IMR-90 (cell line): ENCODE measurements around the gene TMEM117. TPM values are rescaled to one million over a fixed set of nuclear protein-coding genes. Genes with fewer than 3 reads are reported as not detected.

ENCODE experiments used
- ATAC-seq: fragments of 200-7000 bp; cut with Tn5 transposase; 2 replicates; pipeline ENCODE4 v1.9.1; 2020; ENCODE audit warnings: low read depth, mild to moderate bottlenecking, moderate library complexity
- BruUV-seq: library from RNA; stranded (reverse); fragments of 400-500 nt; replicated peaks from 2 replicates; lab custom pipeline; 2021; lab: Mats Ljungman, UMichigan
- CTCF ChIA-PET: fragments of 300-600 bp; formaldehyde crosslinking; extraction: SDS; loops from one replicate; lab custom pipeline; 2021; ENCODE audit warnings: antibody characterized with exemption; lab: Yijun Ruan, JAX
- POLR2A ChIA-PET: fragments of 300-600 bp; sonication (Branson Sonifier 250); formaldehyde crosslinking; loops from one replicate; lab custom pipeline; 2022; ENCODE audit warnings: antibody characterized with exemption; ENCODE audit not compliant: unreplicated experiment; lab: Charles Lee
- DNase-seq: peaks from one replicate; pipeline ENCODE4 v3.0.0; 2013
- H2AFZ ChIP-seq: replicated peaks from 2 replicates; pipeline ENCODE3; 2013; ENCODE audit warnings: low read length, mild to moderate bottlenecking; ENCODE audit not compliant: poor library complexity
- H2AK5ac ChIP-seq: 2 replicates; pipeline ENCODE4 v1.6.1; 2013; ENCODE audit warnings: low read depth, low read length, inconsistent platforms
- H2AK9ac ChIP-seq: replicated peaks from 2 replicates; pipeline ENCODE3; 2013; ENCODE audit warnings: mild to moderate bottlenecking, low read depth, low read length, moderate library complexity; ENCODE audit not compliant: poor library complexity
- H2BK120ac ChIP-seq: 2 replicates; pipeline ENCODE4 v1.6.1; 2013; ENCODE audit warnings: low read depth, low read length, inconsistent platforms
- H2BK15ac ChIP-seq: 3 replicates; pipeline ENCODE4 v1.6.1; 2013; ENCODE audit warnings: low read depth, low read length, inconsistent platforms
- H2BK20ac ChIP-seq: 2 replicates; pipeline ENCODE4 v1.6.1; 2013; ENCODE audit warnings: low read depth, mild to moderate bottlenecking, inconsistent platforms, low read length, moderate library complexity
- H2BK5ac ChIP-seq: 2 replicates; pipeline ENCODE4 v1.6.1; 2013; ENCODE audit warnings: mild to moderate bottlenecking, low read depth, low read length, inconsistent platforms; ENCODE audit not compliant: poor library complexity, severe bottlenecking
- H3K14ac ChIP-seq: replicated peaks from 2 replicates; pipeline ENCODE4 v1.6.1; 2013; ENCODE audit warnings: low read depth, low read length, inconsistent platforms
- H3K18ac ChIP-seq: 2 replicates; pipeline ENCODE4 v1.6.1; 2013; ENCODE audit warnings: low read depth, low read length, control low read depth
- H3K23ac ChIP-seq: 2 replicates; pipeline ENCODE4 v1.6.1; 2013; ENCODE audit warnings: low read depth, low read length, inconsistent platforms
- H3K27ac ChIP-seq: 2 replicates; pipeline ENCODE4 v1.5.1; 2013; ENCODE audit warnings: mild to moderate bottlenecking, control low read depth, low read length; ENCODE audit not compliant: insufficient read depth
- H3K27me3 ChIP-seq: 2 replicates; pipeline ENCODE4 v1.6.1; 2013; ENCODE audit warnings: low read length; ENCODE audit not compliant: control insufficient read depth, insufficient read depth
- H3K36me3 ChIP-seq: 2 replicates; pipeline ENCODE4 v1.6.1; 2013; ENCODE audit warnings: low read length, mixed read lengths; ENCODE audit not compliant: control insufficient read depth, insufficient read depth
- H3K4ac ChIP-seq: 2 replicates; pipeline ENCODE4 v1.6.1; 2013; ENCODE audit warnings: low read depth, low read length, inconsistent platforms
- H3K4me1 ChIP-seq: 2 replicates; pipeline ENCODE4 v1.6.1; 2013; ENCODE audit warnings: low read length, mixed read lengths; ENCODE audit not compliant: control insufficient read depth, insufficient read depth
- H3K4me2 ChIP-seq: 2 replicates; pipeline ENCODE4 v1.6.1; 2013; ENCODE audit warnings: low read depth, mild to moderate bottlenecking, control low read depth, low read length, moderate library complexity
- H3K4me3 ChIP-seq: 2 replicates; pipeline ENCODE4 v1.5.1; 2013; ENCODE audit warnings: low read depth, mild to moderate bottlenecking, control low read depth, low read length, moderate library complexity; ENCODE audit not compliant: insufficient read depth
- H3K56ac ChIP-seq: 2 replicates; pipeline ENCODE4 v1.6.1; 2013; ENCODE audit warnings: low read length, inconsistent platforms; ENCODE audit not compliant: insufficient read depth; ENCODE audit errors: extremely low read depth
- H3K79me1 ChIP-seq, 2 experiments: 2 replicates each; pipeline ENCODE4 v1.6.1; 2013; ENCODE audit warnings: low read length in 2 of 2, inconsistent platforms in 1 of 2, low read depth in 1 of 2
- H3K9ac ChIP-seq: 2 replicates; pipeline ENCODE4 v1.6.1; 2013; ENCODE audit warnings: low read depth, low read length, control low read depth
- H3K9me1 ChIP-seq: 2 replicates; pipeline ENCODE4 v1.6.1; 2013; ENCODE audit warnings: low read length, inconsistent platforms; ENCODE audit not compliant: insufficient read depth
- H3K9me3 ChIP-seq: 2 replicates; pipeline ENCODE4 v1.6.1; 2013; ENCODE audit warnings: low read length; ENCODE audit not compliant: control insufficient read depth, insufficient read depth
- H4K20me1 ChIP-seq: 2 replicates; pipeline ENCODE4 v1.6.1; 2013; ENCODE audit warnings: low read length, inconsistent platforms; ENCODE audit not compliant: insufficient read depth
- H4K5ac ChIP-seq: 2 replicates; pipeline ENCODE4 v1.6.1; 2013; ENCODE audit warnings: mild to moderate bottlenecking, low read depth, low read length, control low read depth
- H4K8ac ChIP-seq, 2 experiments: 2 replicates each; pipeline ENCODE4 v1.6.1; 2013; ENCODE audit warnings: low read depth in 2 of 2, low read length in 2 of 2, control low read depth in 1 of 2, inconsistent platforms in 1 of 2
- H4K91ac ChIP-seq: 2 replicates; pipeline ENCODE4 v1.6.1; 2013; ENCODE audit warnings: low read depth, low read length, inconsistent platforms; ENCODE audit not compliant: insufficient read depth
- BHLHE40 ChIP-seq: fragments of 150-350 bp; IDR thresholded peaks from 2 replicates; pipeline ENCODE4 v1.6.1; 2016; ENCODE audit warnings: mild to moderate bottlenecking, low read depth, low read length
- CHD1 ChIP-seq: IDR thresholded peaks from 2 replicates; pipeline ENCODE4 v1.6.1; 2012; ENCODE audit warnings: low read depth, low read length, improper control_type of control experiment
- FOS ChIP-seq: fragments of 150-350 bp; IDR thresholded peaks from 2 replicates; pipeline ENCODE4 v1.6.1; 2016; ENCODE audit warnings: low read depth, low read length
- MAFK ChIP-seq: IDR thresholded peaks from 2 replicates; pipeline ENCODE4 v1.6.1; 2012; ENCODE audit warnings: low read depth, low read length, improper control_type of control experiment
- MXI1 ChIP-seq: IDR thresholded peaks from 2 replicates; pipeline ENCODE4 v1.6.1; 2012; ENCODE audit warnings: low read depth, mild to moderate bottlenecking, low read length, moderate library complexity, borderline replicate concordance
- NFE2L2 ChIP-seq: fragments of 150-350 bp; IDR thresholded peaks from 2 replicates; pipeline ENCODE4 v1.6.1; 2016; ENCODE audit warnings: low read depth, mild to moderate bottlenecking, low read length
- POLR2A ChIP-seq: IDR thresholded peaks from 2 replicates; pipeline ENCODE4 v1.6.1; 2012; ENCODE audit warnings: mild to moderate bottlenecking, low read depth, low read length
- RAD21 ChIP-seq: IDR thresholded peaks from 2 replicates; pipeline ENCODE4 v1.6.1; 2012; ENCODE audit warnings: low read length, improper control_type of control experiment
- RCOR1 ChIP-seq: IDR thresholded peaks from 2 replicates; pipeline ENCODE4 v1.6.1; 2012; ENCODE audit warnings: mild to moderate bottlenecking, low read length, improper control_type of control experiment; ENCODE audit not compliant: insufficient replicate concordance
- RFX5 ChIP-seq: IDR thresholded peaks from 2 replicates; pipeline ENCODE4 v1.8.0; 2012; ENCODE audit warnings: low read depth, mild to moderate bottlenecking, low read length, moderate library complexity
- SMC3 ChIP-seq: fragments of 150-350 bp; IDR thresholded peaks from 2 replicates; pipeline ENCODE4 v1.6.1; 2016; ENCODE audit warnings: low read depth, mild to moderate bottlenecking, antibody characterized with exemption, low read length, moderate library complexity
- dilution Hi-C: fragments of 300-500 bp; cut with HindIII; formaldehyde crosslinking; loops from one replicate; pipeline ENCODE4 v1.14.3; 2018; ENCODE audit warnings: low sequenced_read_pairs; ENCODE audit not compliant: unreplicated experiment
- in situ Hi-C: fragments of 300-500 bp; cut with MboI; formaldehyde crosslinking; loops from 3 replicates; pipeline ENCODE4 v1.14.3; 2019; ENCODE audit warnings: low sequenced_read_pairs, inconsistent platforms, mixed read lengths
- intact Hi-C: fragments of 100-400 bp; cut with micrococcal nuclease; formaldehyde crosslinking; loops from 2 replicates; pipeline ENCODE4 v1.10.0; 2022
- polyA plus RNA-seq, 3 experiments: library from polyadenylated mRNA; depleted of rRNA; stranded (reverse); fragments of >200 nt; gene quantifications; 2 replicates each; pipeline ENCODE4 v1.2.3, GENCODE V29; 2012; ENCODE audit warnings: low replicate concordance in 1 of 3
- total RNA-seq: library from RNA; depleted of rRNA; stranded (reverse); fragments of >200 nt; gene quantifications from 2 replicates; pipeline ENCODE4 v1.2.3, GENCODE V29; 2012
- TF ChIP-seq, protein P1 (sequence below): conservative IDR thresholded peaks from 2 replicates; pipeline ENCODE4 v1.5.1; 2012; ENCODE audit warnings: mild to moderate bottlenecking, low read depth, low read length, improper control_type of control experiment
- TF ChIP-seq, protein P2 (sequence below): fragments of 150-350 bp; IDR thresholded peaks from 2 replicates; pipeline ENCODE4 v1.6.1; 2017; ENCODE audit warnings: mild to moderate bottlenecking, antibody characterized with exemption, low read length, low read depth

TMEM117 gene
- total and polyA plus RNA-seq, 2 of the 4 experiments (the other 2 are of a cell fraction): 8.7 to 21.0 TPM

DNA sequence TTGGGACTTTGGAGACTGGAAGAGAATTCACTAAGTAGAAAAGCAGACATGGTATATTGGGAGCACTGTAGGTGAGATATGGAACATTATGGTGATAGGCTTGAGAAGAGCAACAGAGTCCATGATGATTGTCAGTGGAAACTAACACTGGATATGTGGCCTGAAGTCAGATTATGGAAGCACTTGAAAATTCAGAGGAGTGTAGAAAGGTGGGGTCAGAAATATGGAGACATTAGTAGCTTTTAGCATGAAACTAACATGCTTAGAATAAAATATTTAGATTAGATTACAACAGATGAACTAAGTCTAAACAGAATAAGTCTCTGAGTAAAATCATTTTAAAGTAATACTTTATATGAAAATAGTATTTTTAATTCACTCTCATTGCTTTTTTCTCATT, 499.1 kb downstream of the TMEM117 start:
- Histone ChIP-seq H2BK5ac (no peak overlapping the region), H3K9me1 (no peaks in the 10 kb centered on the region), H4K8ac (no peak overlapping the region), H2BK15ac (no peak overlapping the region), H3K4me2 (no peak overlapping the region), H4K20me1 (no peaks in the 10 kb centered on the region), H2BK20ac (no peak overlapping the region), H3K23ac (no peak overlapping the region), H3K14ac (no peak overlapping the region), H4K5ac (no peak overlapping the region), H3K56ac (no peak overlapping the region), H3K9me3 (no peaks in the 10 kb centered on the region), H3K4me3 (no peak overlapping the region), H3K79me1 (no peaks in the 10 kb centered on the region), H3K4ac (no peak overlapping the region), H2BK120ac (no peak overlapping the region), H3K27me3 (no peaks in the 10 kb centered on the region), H2AK9ac (no peak overlapping the region), H3K18ac (no peak overlapping the region), H2AK5ac (no peak overlapping the region), H2AFZ (no peak overlapping the region), H3K27ac (no peak overlapping the region), H4K91ac (no peak overlapping the region), H3K9ac (no peak overlapping the region), H3K4me1 (no peaks in the 10 kb centered on the region), H3K36me3 (no peaks in the 10 kb centered on the region)
- no peak for ATAC-seq
- ChIA-PET POLR2A (no interaction called here), CTCF (no interaction called here)
- dilution Hi-C loops: no loop called here
- intact Hi-C loops: no loop called here
- BruUV-seq: no TSS peak
- in situ Hi-C loops: no loop called here
- TF ChIP-seq NFE2L2 (no peak), RAD21 (no peak), MXI1 (no peak), FOS (no peak), BHLHE40 (no peak), MAFK (no peak), RFX5 (no peak), POLR2A (no peak), CHD1 (no peak), SMC3 (no peak), RCOR1 (no peak)
- TF ChIP-seq, protein P1, sequence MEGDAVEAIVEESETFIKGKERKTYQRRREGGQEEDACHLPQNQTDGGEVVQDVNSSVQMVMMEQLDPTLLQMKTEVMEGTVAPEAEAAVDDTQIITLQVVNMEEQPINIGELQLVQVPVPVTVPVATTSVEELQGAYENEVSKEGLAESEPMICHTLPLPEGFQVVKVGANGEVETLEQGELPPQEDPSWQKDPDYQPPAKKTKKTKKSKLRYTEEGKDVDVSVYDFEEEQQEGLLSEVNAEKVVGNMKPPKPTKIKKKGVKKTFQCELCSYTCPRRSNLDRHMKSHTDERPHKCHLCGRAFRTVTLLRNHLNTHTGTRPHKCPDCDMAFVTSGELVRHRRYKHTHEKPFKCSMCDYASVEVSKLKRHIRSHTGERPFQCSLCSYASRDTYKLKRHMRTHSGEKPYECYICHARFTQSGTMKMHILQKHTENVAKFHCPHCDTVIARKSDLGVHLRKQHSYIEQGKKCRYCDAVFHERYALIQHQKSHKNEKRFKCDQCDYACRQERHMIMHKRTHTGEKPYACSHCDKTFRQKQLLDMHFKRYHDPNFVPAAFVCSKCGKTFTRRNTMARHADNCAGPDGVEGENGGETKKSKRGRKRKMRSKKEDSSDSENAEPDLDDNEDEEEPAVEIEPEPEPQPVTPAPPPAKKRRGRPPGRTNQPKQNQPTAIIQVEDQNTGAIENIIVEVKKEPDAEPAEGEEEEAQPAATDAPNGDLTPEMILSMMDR: no peak
- TF ChIP-seq, protein P2, sequence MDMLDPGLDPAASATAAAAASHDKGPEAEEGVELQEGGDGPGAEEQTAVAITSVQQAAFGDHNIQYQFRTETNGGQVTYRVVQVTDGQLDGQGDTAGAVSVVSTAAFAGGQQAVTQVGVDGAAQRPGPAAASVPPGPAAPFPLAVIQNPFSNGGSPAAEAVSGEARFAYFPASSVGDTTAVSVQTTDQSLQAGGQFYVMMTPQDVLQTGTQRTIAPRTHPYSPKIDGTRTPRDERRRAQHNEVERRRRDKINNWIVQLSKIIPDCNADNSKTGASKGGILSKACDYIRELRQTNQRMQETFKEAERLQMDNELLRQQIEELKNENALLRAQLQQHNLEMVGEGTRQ: no peak
- DNase-seq: no peak
